Activated CD4-positive, alpha-beta memory T cell treated with anti-CD3 and anti-CD28 coated beads, Interleukin-2, amount 10 ng/mL, durations not matched to agents 7 days and 5 days (primary cell): Measurements from ENCODE around the gene TFRC. TPM values are rescaled to one million over a fixed set of nuclear protein-coding genes. Genes with fewer than 3 reads are reported as not detected.
"Not testable (repeated sequence)": the region's sequence is repeated elsewhere in the genome, so short reads cannot be mapped to it uniquely, and the experiment has no call there.

Experiments
- CTCF ChIA-PET: fragments of 350-600 bp; sonication (Branson Sonifier 250); formaldehyde crosslinking; loops from one replicate; lab custom pipeline; 2021; ENCODE audit warnings: antibody characterized with exemption, inconsistent platforms; lab: Charles Lee
- POLR2A ChIA-PET: fragments of 350-600 bp; sonication (Branson Sonifier 250); formaldehyde crosslinking; loops from one replicate; lab custom pipeline; 2021; ENCODE audit warnings: antibody characterized with exemption; lab: Charles Lee
- DNase-seq: peaks from one replicate; pipeline ENCODE4 v3.0.0-alpha.2; 2020
- H3K27ac Mint-ChIP-seq: one replicate; pipeline ENCODE4 v1.8.0; 2021; ENCODE audit warnings: mild to moderate bottlenecking, mixed read lengths
- H3K27me3 Mint-ChIP-seq: one replicate; pipeline ENCODE4 v1.8.0; 2021; ENCODE audit warnings: mixed read lengths
- H3K36me3 Mint-ChIP-seq: one replicate; pipeline ENCODE4 v1.8.0; 2021; ENCODE audit warnings: low read depth, mixed read lengths
- H3K4me1 Mint-ChIP-seq: one replicate; pipeline ENCODE4 v1.8.0; 2021; ENCODE audit warnings: mixed read lengths
- H3K4me3 Mint-ChIP-seq: one replicate; pipeline ENCODE4 v1.8.0; 2021; ENCODE audit warnings: mild to moderate bottlenecking, mixed read lengths
- H3K9me3 Mint-ChIP-seq: one replicate; pipeline ENCODE4 v1.8.0; 2021; ENCODE audit warnings: mixed read lengths
- total RNA-seq, 2 experiments: library from RNA; stranded (reverse); gene quantifications; one replicate each; pipeline ENCODE4 v1.2.3, GENCODE V29; 2021

The TFRC gene
- total RNA-seq, 2 experiments from 2014 or later: 326 to 330 TPM

DNA sequence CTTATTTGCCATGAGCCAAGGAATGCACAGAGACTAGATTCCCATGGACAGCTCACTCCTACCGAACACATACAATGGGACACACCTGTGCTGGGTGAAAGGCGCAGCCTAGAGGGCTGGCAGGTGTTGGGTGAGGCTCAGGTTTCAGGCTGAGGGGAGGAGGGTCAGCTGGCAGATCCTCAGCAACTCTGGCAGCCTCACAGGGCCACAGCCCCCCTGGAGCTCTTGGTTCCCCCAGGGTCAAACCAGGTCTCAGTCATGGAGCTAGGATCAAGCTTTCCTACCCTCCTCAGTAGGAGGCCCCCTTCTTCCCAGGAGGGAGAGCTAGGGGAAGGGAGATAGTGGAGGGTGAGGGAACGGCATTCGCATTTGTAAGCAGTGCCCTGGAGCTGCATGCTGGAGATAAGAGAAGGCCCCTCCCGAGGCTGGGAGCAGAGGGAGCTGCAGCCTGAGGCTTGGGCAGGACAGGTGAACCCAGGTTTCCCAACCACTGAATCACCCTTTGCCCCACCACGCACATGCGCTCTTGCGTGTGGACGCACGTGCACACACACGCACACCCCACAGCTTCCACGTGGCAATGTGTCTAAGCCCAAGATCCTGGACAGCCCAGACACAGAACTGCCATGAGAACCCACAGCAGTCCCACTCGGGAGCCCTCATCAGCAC is 26.3 kb upstream of the TFRC start:
- POLR2A ChIA-PET: no interaction called here
- CTCF ChIA-PET: interaction anchor here (0.5 to 1.6 kb wide), 3 partner anchors 16 to 106 kb away, joined by 3 to 4 read pairs (median 4); no protein-coding TSS in a partner anchor
- Mint-ChIP-seq H3K9me3 (peaks cover 4% of the 10 kb centered on the region), H3K27me3 (no peaks in the 10 kb centered on the region), H3K36me3 (peaks cover 11% of the 10 kb centered on the region), H3K4me3 (no peak overlapping the region), H3K4me1 (peaks cover 29% of the 10 kb centered on the region), H3K27ac (no peak overlapping the region)
- no peak for DNase-seq

GRCh38 chr3:196104707-196105106 is 22.8 kb upstream of the TFRC start:
- POLR2A ChIA-PET: not testable (repeated sequence)
- H3K9me3 Mint-ChIP-seq: peaks cover 10% of the 10 kb centered on the region
- CTCF ChIA-PET: interaction anchor here (0.7 to 1.9 kb wide), 3 partner anchors 11 to 75 kb away, joined by 3 to 4 read pairs (median 4); no protein-coding TSS in a partner anchor

DNA sequence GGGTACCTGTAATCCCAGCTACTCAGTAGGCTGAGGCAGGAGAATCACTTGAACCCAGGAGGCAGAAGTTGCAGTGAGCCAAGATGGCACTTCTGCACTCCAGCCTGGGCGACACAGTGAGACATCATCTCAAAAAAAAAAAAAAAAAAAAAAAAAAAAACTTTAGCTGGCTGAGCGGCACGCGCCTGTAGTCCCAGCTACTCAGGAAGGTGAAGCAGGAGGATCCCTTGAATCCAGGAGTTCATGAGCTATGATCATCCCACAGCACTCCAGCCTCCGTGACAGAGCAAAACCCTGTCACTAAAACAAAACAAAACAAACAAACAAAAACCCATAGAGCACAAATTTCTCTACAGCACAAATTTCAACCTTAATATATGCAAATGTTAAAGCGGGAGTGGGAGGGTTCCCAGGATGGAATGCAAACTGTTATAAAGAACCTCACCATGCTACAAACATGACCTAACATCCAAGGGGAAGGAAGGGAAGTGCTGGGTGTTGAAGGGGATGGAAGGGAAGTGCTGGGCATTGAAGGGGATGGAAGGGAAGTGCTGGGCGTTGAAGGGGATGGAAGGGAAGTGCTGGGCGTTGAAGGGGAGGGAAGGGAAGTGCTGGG is 16.6 kb upstream of the TFRC start:
- POLR2A ChIA-PET: not testable (repeated sequence)
- CTCF ChIA-PET: interaction anchor here (0.6 kb wide), 1 partner anchor 496 kb away, joined by 3 read pairs; no protein-coding TSS in a partner anchor

More at GRCh38 chr3:196104707-196105106, 22.8 kb upstream of the TFRC start:
- DNase-seq: peak; percentile 37
- H3K4me1 Mint-ChIP-seq: peaks cover 17% of the 10 kb centered on the region
- H3K36me3 Mint-ChIP-seq: peaks cover 17% of the 10 kb centered on the region
- peak overlapping the region; percentile 35 for H3K27ac Mint-ChIP-seq
- not testable (repeated sequence) for H3K4me3 Mint-ChIP-seq, H3K27me3 Mint-ChIP-seq

DNA sequence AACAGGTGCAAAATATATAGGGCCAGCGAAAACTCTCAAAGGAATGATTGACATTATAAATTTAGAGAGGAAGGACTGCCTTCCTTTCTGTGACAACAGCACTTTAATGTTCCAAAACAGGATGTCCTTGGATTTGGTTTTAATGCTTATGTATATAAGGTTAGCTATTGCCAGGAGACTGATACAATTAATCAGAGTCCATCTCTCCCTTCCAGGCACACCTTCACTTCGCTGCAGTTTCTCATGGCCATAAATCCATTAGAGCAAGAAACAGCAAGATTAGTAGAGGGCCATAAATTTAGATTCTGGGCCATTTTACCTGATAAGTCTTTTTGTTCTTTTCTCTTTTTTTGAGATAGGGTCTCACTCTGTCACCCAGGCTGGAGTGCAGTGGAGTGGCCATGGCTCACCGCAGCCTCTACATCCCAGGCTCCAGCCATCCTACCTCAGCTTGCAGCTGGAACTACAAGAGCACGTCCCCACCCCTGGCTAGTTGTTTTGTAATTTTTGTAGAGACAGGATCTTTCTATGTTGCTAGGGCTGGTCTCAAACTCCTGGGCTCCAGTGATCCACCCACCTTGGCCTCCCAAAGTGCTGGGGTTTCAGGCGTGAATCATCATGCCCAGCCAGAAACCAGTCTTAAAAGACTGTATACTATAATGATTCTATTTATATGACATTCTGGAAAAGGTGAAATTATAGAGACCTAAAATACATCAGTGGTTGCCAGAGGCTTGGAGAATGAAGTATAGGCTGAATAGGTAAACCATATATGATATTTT is 15.7 kb upstream of the TFRC start:
- Mint-ChIP-seq H3K9me3 (peaks cover 3% of the 10 kb centered on the region), H3K4me3 (no peak overlapping the region), H3K27ac (no peak overlapping the region), H3K36me3 (peaks cover 3% of the 10 kb centered on the region), H3K4me1 (peaks cover 18% of the 10 kb centered on the region), H3K27me3 (no peaks in the 10 kb centered on the region)
- CTCF ChIA-PET: interaction anchor here (2.2 kb wide), 1 partner anchor 25 kb away, joined by 8 read pairs; no protein-coding TSS in a partner anchor
- POLR2A ChIA-PET: no interaction called here
- DNase-seq: no peak

More for the DNA sequence above, 16.6 kb upstream of the TFRC start:
- not testable (repeated sequence) for DNase-seq, H3K27me3 Mint-ChIP-seq, H3K4me3 Mint-ChIP-seq, H3K36me3 Mint-ChIP-seq, H3K9me3 Mint-ChIP-seq
- peaks cover 16% of the 10 kb centered on the region for H3K4me1 Mint-ChIP-seq
- H3K27ac Mint-ChIP-seq: peak overlapping the region; percentile 42

DNA sequence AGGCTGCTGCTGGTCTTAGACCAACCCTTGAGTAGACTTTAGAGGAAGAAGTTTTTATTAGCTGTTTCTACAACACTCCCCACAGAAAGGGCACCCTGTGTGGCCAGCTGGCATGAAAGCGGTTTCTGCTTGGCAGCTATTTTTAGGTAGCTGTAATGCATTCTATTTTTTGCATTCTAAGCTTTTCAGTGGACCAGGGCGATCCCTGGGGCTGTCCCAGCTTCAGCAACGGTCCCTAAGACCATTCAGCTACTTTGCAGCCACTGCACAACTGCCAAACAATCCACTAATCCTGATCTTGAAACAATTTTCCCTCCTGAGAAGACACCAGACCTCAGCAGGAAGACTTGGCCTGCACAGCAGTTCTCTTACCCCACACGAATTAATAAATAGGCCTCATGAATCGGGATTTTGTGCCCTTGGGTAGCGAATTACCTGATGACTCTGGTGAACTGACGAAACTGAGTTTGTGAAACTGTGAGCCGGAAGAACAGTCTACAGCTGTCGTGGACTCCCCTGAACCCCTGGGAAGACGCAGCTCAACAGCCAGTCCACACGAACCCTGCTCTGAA is 14.6 kb upstream of the TFRC start:
- H3K27ac Mint-ChIP-seq: no peak overlapping the region
- peaks cover 18% of the 10 kb centered on the region for H3K4me1 Mint-ChIP-seq
- no peaks in the 10 kb centered on the region for H3K27me3 Mint-ChIP-seq
- no peak for DNase-seq
- POLR2A ChIA-PET: no interaction called here
- H3K4me3 Mint-ChIP-seq: no peak overlapping the region
- H3K9me3 Mint-ChIP-seq: no peaks in the 10 kb centered on the region
- CTCF ChIA-PET: interaction anchor here (2.2 kb wide), 1 partner anchor 23 kb away, joined by 8 read pairs; no protein-coding TSS in a partner anchor
- H3K36me3 Mint-ChIP-seq: no peaks in the 10 kb centered on the region

DNA sequence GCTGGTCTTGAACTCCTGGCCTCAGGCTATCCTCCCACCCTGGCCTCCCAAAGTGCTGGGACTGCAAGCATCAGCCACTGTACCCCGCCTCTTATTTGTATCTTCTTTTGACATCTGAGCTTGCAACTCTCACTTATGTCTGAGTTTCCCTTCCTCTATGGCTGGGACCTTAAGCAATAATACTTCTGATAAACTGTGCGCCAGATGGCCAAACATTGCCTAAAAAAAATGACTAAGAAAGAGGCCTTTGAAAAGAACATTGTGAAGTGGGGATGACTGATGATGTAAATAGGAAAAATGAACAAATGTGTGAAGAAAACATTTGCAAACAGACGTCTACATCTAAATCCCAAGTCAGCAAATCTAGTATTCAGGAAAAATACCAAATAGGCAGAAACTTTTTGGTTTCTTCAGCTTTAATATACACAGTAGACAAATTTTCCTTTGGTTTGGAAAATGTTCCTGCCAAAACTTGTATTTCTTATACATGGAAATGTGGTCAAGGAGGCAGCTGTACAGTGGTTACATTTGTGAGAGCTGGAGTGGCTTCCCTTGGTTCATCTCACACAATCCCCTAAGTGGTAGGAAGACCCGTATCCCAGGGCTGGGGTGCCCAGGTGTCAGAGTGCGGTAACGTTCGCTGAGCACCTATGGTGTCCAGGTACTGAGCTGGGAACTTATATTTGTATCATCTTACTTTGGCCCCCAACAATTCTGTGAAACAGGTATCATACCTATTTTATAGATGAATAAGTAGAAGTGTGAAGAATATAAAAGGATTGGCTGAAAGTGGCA is 11.6 kb upstream of the TFRC start:
- Mint-ChIP-seq H3K36me3 (no peaks in the 10 kb centered on the region), H3K9me3 (no peaks in the 10 kb centered on the region), H3K4me3 (no peak overlapping the region), H3K27ac (no peak overlapping the region), H3K27me3 (peaks cover 2% of the 10 kb centered on the region), H3K4me1 (peaks cover 8% of the 10 kb centered on the region)
- CTCF ChIA-PET: interaction anchor here (0.7 to 2.8 kb wide), 4 partner anchors 11 to 28 kb away, joined by 3 to 11 read pairs (median 4); no protein-coding TSS in a partner anchor
- DNase-seq: no peak
- POLR2A ChIA-PET: interaction anchor here (1.6 kb wide), 1 partner anchor 34 kb away, joined by 4 read pairs; no protein-coding TSS in a partner anchor

DNA sequence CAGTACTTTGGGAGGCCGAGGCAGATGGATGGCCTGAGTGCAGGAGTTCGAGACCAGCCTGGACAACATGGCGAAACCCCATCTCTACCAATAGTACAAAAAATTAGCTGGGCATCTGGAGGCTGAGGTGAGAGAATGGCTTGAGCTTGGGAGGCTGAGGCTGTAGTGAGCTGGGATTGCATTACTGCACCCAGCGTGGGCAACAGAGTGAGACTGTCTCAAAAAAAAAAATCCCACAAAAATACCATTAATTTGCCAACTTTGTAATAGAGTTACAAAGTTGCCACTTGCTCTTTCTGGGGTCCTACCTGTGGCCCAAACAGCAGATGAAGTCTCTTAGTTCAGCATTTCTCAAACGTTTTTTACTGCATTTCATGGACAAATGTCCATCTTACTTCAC is 6.0 kb upstream of the TFRC start:
- no peak for DNase-seq
- H3K4me3 Mint-ChIP-seq: no peak overlapping the region
- peaks cover 8% of the 10 kb centered on the region for H3K4me1 Mint-ChIP-seq
- ChIA-PET CTCF (no interaction called here), POLR2A (no interaction called here)
- H3K9me3 Mint-ChIP-seq: no peaks in the 10 kb centered on the region
- H3K36me3 Mint-ChIP-seq: no peaks in the 10 kb centered on the region
- peaks cover 2% of the 10 kb centered on the region for H3K27me3 Mint-ChIP-seq
- H3K27ac Mint-ChIP-seq: no peak overlapping the region

DNA sequence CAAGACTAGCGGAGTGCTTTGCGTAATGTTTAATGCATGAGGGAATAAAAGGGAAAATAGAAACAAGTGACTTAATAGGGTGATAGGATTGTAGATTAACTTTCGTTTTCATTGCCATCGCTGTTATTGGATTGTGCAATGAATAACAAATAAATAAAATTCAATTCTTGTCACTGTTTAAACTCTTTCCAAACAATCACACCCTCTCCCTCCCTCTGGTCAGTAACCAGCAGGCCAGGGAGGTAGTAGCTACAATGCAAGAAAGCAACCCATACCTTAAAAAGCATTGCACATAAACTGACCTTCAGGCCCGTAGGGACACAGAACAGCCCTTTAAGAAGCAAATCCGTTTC is 705 bp upstream of the TFRC start:
- Mint-ChIP-seq H3K27me3 (no peaks in the 10 kb centered on the region), H3K9me3 (no peaks in the 10 kb centered on the region), H3K27ac (peak overlapping the region; percentile 90), H3K36me3 (peaks cover 26% of the 10 kb centered on the region), H3K4me1 (peaks cover 39% of the 10 kb centered on the region), H3K4me3 (peak overlapping the region; percentile 97)
- ChIA-PET POLR2A (interaction anchor here (0.6 to 15.3 kb wide), 6 partner anchors 9 to 113 kb away, joined by 3 to 158 read pairs (median 6); no protein-coding TSS in a partner anchor), CTCF (no interaction called here)
- DNase-seq: no peak

- Mint-ChIP-seq H3K4me1 (peaks cover 48% of the 10 kb centered on the region), H3K36me3 (peaks cover 35% of the 10 kb centered on the region)
- POLR2A ChIA-PET: interaction anchor here (0.6 to 15.3 kb wide), 9 partner anchors 10 to 114 kb away, joined by 3 to 237 read pairs (median 4); no protein-coding TSS in a partner anchor
These were observed 672 bp downstream of the TFRC start for GRCh38 chr3:196081002-196081833.

GRCh38 chr3:196080101-196080846 is 1.6 kb downstream of the TFRC start:
- CTCF ChIA-PET: interaction anchor here (0.6 to 3.3 kb wide), 8 partner anchors 13 to 219 kb away, joined by 3 to 12 read pairs (median 4); no protein-coding TSS in a partner anchor
- H3K9me3 Mint-ChIP-seq, DNase-seq, H3K27me3 Mint-ChIP-seq: not testable (repeated sequence)
- H3K4me1 Mint-ChIP-seq: peaks cover 48% of the 10 kb centered on the region
- POLR2A ChIA-PET: interaction anchor here (1.0 to 15.3 kb wide), 10 partner anchors 11 to 442 kb away, joined by 3 to 237 read pairs (median 3); no protein-coding TSS in a partner anchor
- H3K4me3 Mint-ChIP-seq: peak overlapping the region; percentile 97
- H3K36me3 Mint-ChIP-seq: peaks cover 41% of the 10 kb centered on the region
- peak overlapping the region; percentile 90 for H3K27ac Mint-ChIP-seq

More at GRCh38 chr3:196081002-196081833, 672 bp downstream of the TFRC start:
- CTCF ChIA-PET: interaction anchor here (1.0 to 3.3 kb wide), 2 partner anchors 98 to 115 kb away, joined by 4 to 12 read pairs; no protein-coding TSS in a partner anchor
- Mint-ChIP-seq H3K27ac (peak overlapping the region; percentile 90), H3K27me3 (no peaks in the 10 kb centered on the region), H3K9me3 (no peaks in the 10 kb centered on the region), H3K4me3 (peak overlapping the region; percentile 97)
- DNase-seq: peak; percentile 66
